Fibroblast of lung (primary cell): ENCODE results near the gene ACOX1. TPM values are rescaled to one million over a fixed set of nuclear protein-coding genes. Genes with fewer than 3 reads are reported as not detected.

Experiments used
- DNase-seq, 2 donors: peaks; one replicate each; pipeline versions ENCODE4 v3.0.0 to v3.0.0-alpha.2; 2010; ENCODE audit warnings: low read depth in 2 of 2
- H2AFZ ChIP-seq: 2 replicates; pipeline ENCODE4 v1.5.1; 2012; ENCODE audit warnings: low read length, control low read depth, inconsistent platforms
- H3K27ac ChIP-seq: 2 replicates; pipeline ENCODE4 v1.5.1; 2011; ENCODE audit warnings: low read length, control low read depth; ENCODE audit not compliant: insufficient read depth
- H3K27me3 ChIP-seq: 2 replicates; pipeline ENCODE4 v1.5.1; 2011; ENCODE audit warnings: mild to moderate bottlenecking, low read length; ENCODE audit not compliant: control insufficient read depth, insufficient read depth
- H3K36me3 ChIP-seq: 2 replicates; pipeline ENCODE4 v1.5.1; 2011; ENCODE audit warnings: low read length; ENCODE audit not compliant: control insufficient read depth, insufficient read depth
- H3K4me1 ChIP-seq: 2 replicates; pipeline ENCODE4 v1.5.1; 2011; ENCODE audit warnings: low read length; ENCODE audit not compliant: control insufficient read depth, insufficient read depth; ENCODE audit errors: extremely low read depth
- H3K4me2 ChIP-seq: 2 replicates; pipeline ENCODE4 v1.5.1; 2011; ENCODE audit warnings: low read length, control low read depth; ENCODE audit not compliant: insufficient read depth; ENCODE audit errors: extremely low read depth
- H3K4me3 ChIP-seq, 4 experiments: fragments of 200-600 bp in 1 of 4; sonication (generic) in 1 of 4; replicated peaks in 1 of 4; 2 replicates each; pipeline ENCODE4 v1.5.1; 2011 to 2016; ENCODE audit warnings: low read length in 4 of 4, low read depth in 3 of 4, mild to moderate bottlenecking in 3 of 4, control low read depth in 2 of 4, inconsistent platforms in 1 of 4, mixed read lengths in 1 of 4; ENCODE audit not compliant: insufficient read depth in 1 of 4; ENCODE audit errors: control extremely low read depth in 1 of 4
- H3K79me2 ChIP-seq: 2 replicates; pipeline ENCODE4 v1.5.1; 2012; ENCODE audit warnings: mild to moderate bottlenecking, low read length, inconsistent platforms; ENCODE audit not compliant: control insufficient read depth, insufficient read depth
- H3K9ac ChIP-seq: 2 replicates; pipeline ENCODE4 v1.5.1; 2011; ENCODE audit warnings: mild to moderate bottlenecking, low read length, control low read depth; ENCODE audit not compliant: insufficient read depth
- H3K9me3 ChIP-seq: 2 replicates; pipeline ENCODE4 v1.5.1; 2012; ENCODE audit warnings: low read depth, low read length; ENCODE audit not compliant: control insufficient read depth, insufficient read depth
- H4K20me1 ChIP-seq: 2 replicates; pipeline ENCODE4 v1.5.1; 2011; ENCODE audit warnings: low read length; ENCODE audit not compliant: control insufficient read depth, insufficient read depth; ENCODE audit errors: extremely low read depth
- EZH2 ChIP-seq: IDR thresholded peaks from 2 replicates; pipeline ENCODE4 v1.5.1; 2012; ENCODE audit warnings: low read length, control low read depth, mild to moderate bottlenecking; ENCODE audit errors: missing control alignments
- polyA plus RNA-seq, 2 donors: library from polyadenylated mRNA; depleted of rRNA in 1 of 2; stranded (reverse) in 1 of 2; unstranded in 1 of 2; fragments of >200 nt; gene quantifications; 2 replicates each; pipeline ENCODE4 v1.2.1, GENCODE V29; 2011 to 2012; ENCODE audit warnings: missing spikeins in 1 of 2
- total RNA-seq: library from RNA; depleted of rRNA; stranded (reverse); fragments of >200 nt; gene quantifications from 2 replicates; pipeline ENCODE4 v1.2.1, GENCODE V29; 2014
- TF ChIP-seq, protein P1 (sequence below), 2 donors: IDR thresholded peaks in 1 of 2; conservative IDR thresholded peaks in 1 of 2; 1 replicate in 1 of 2; 2 replicates in 1 of 2; pipeline ENCODE4 v1.5.1; 2011 to 2012; ENCODE audit warnings: low read length in 2 of 2, control low read depth in 1 of 2, inconsistent platforms in 1 of 2, low read depth in 1 of 2, mild to moderate bottlenecking in 1 of 2

ACOX1 gene
- total and polyA plus RNA-seq, 2 donors (not counting 1 experiment from before 2014, with no cell fraction given) = 30.0 to 70.5 TPM

GRCh38 chr17:76011951-76012350 is 33.0 kb upstream of the ACOX1 start:
- H3K9ac ChIP-seq = no peak overlapping the region
- peaks cover 4% of the 10 kb centered on the region for H3K27me3 ChIP-seq
- H3K9me3 ChIP-seq = no peaks in the 10 kb centered on the region
- H2AFZ ChIP-seq = no peak overlapping the region
- H3K79me2 ChIP-seq = no peaks in the 10 kb centered on the region
- DNase-seq = no peak
- H3K4me1 ChIP-seq = no peaks in the 10 kb centered on the region
- H3K4me3 ChIP-seq = no peak overlapping the region
- H4K20me1 ChIP-seq = no peaks in the 10 kb centered on the region
- TF ChIP-seq EZH2 = no peak
- TF ChIP-seq, protein P1, sequence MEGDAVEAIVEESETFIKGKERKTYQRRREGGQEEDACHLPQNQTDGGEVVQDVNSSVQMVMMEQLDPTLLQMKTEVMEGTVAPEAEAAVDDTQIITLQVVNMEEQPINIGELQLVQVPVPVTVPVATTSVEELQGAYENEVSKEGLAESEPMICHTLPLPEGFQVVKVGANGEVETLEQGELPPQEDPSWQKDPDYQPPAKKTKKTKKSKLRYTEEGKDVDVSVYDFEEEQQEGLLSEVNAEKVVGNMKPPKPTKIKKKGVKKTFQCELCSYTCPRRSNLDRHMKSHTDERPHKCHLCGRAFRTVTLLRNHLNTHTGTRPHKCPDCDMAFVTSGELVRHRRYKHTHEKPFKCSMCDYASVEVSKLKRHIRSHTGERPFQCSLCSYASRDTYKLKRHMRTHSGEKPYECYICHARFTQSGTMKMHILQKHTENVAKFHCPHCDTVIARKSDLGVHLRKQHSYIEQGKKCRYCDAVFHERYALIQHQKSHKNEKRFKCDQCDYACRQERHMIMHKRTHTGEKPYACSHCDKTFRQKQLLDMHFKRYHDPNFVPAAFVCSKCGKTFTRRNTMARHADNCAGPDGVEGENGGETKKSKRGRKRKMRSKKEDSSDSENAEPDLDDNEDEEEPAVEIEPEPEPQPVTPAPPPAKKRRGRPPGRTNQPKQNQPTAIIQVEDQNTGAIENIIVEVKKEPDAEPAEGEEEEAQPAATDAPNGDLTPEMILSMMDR (conservative IDR thresholded peaks at IDR 0.05 in 1 of 2, IDR thresholded peaks at IDR 0.05 in 1 of 2; ENCODE audit: low read depth in 1 of 2, low read length in 2 of 2) = no peak
- H3K4me2 ChIP-seq = no peak overlapping the region
- H3K36me3 ChIP-seq = no peaks in the 10 kb centered on the region
- no peak overlapping the region for H3K27ac ChIP-seq

DNA sequence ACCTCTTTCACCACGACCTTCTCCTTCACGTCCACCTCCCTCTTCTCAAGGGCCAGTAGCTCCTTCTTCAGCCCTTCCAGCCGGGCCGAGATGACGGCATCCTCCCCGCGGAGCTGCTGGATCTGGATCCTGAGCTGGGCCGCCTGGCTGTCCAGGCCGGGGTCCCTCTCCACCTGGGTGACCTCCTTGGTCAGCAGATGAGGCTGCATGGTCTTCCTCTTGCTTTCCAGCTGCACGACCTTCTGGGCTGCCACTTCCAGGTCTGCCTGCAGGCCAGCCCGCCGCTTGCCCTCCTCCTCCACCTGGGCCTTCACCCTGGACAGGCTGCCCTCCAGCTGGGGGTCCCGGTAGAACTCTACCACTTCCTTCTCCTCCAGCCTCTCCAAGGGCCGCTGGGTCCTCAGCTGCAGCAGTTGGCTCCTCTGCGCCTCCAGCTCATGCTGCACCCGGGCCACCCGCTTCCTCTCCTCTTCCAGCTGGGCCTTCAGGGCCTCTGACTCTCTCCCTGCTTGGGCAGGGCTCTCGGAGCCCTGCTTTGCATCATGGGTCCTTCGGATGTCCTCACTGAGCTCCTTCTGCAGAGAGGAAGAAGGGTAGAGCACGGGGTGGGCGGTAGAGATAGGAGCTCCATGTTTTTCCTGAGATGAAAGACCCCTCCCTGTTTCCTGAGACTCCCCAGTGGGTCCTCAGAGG is 31.1 kb upstream of the ACOX1 start:
- Histone ChIP-seq H3K27me3 (peaks cover 1% of the 10 kb centered on the region), H3K4me2 (no peak overlapping the region), H4K20me1 (no peaks in the 10 kb centered on the region), H3K4me1 (no peaks in the 10 kb centered on the region), H3K36me3 (no peaks in the 10 kb centered on the region), H3K9me3 (no peaks in the 10 kb centered on the region), H3K9ac (no peak overlapping the region), H2AFZ (no peak overlapping the region), H3K4me3 (no peak overlapping the region), H3K79me2 (no peaks in the 10 kb centered on the region), H3K27ac (no peak overlapping the region)
- no peak for DNase-seq
- TF ChIP-seq, protein P1 (conservative IDR thresholded peaks at IDR 0.05 in 1 of 2, IDR thresholded peaks at IDR 0.05 in 1 of 2; ENCODE audit: low read depth in 1 of 2, low read length in 2 of 2) = no peak
- TF ChIP-seq EZH2 = no peak

- no peak for DNase-seq
- Histone ChIP-seq H3K27me3 (no peaks in the 10 kb centered on the region), H3K79me2 (no peaks in the 10 kb centered on the region), H4K20me1 (no peaks in the 10 kb centered on the region), H3K4me3 (no peak overlapping the region), H3K9me3 (no peaks in the 10 kb centered on the region), H3K27ac (no peak overlapping the region), H3K36me3 (no peaks in the 10 kb centered on the region), H3K4me1 (no peaks in the 10 kb centered on the region), H3K4me2 (no peak overlapping the region), H2AFZ (no peak overlapping the region), H3K9ac (no peak overlapping the region)
- TF ChIP-seq, protein P1 (conservative IDR thresholded peaks at IDR 0.05 in 1 of 2, IDR thresholded peaks at IDR 0.05 in 1 of 2; ENCODE audit: low read depth in 1 of 2, low read length in 2 of 2) = no peak
- TF ChIP-seq EZH2 = no peak
These were observed 30.5 kb upstream of the ACOX1 start for GRCh38 chr17:76009447-76009846.
